ENCODE results near the gene PSMD1. TPM values are rescaled to one million over a fixed set of nuclear protein-coding genes. Genes with fewer than 3 reads are reported as not detected.

The PSMD1 gene
- total and polyA plus RNA-seq, 12 donors = 38.9 to 226 (median 86.3) TPM

GRCh38 chr2:231047923-231048915 lies 8.4 kb upstream of the PSMD1 start:
- H3K4me3 ChIP-seq = no peak overlapping the region
- TF ChIP-seq CTCF (IDR thresholded peaks at IDR 0.05) = no peak
- TF ChIP-seq POLR2A (IDR thresholded peaks at IDR 0.05) = no peak
- H3K9me3 ChIP-seq (replicated peaks in 1 of 3) = no peaks in the 10 kb centered on the region
- H3K36me3 ChIP-seq (replicated peaks in 1 of 2) = no peaks in the 10 kb centered on the region
- no peaks in the 10 kb centered on the region for H3K27me3 ChIP-seq
- H3K27ac ChIP-seq = no peak overlapping the region
- H3K4me1 ChIP-seq (replicated peaks in 1 of 2) = peaks cover 0 to 4% of the 10 kb centered on the region in 2 donors
- peak in 1 of 7 donors; percentile 28 for DNase-seq
- WGBS, 4 donors = 69 to 77% (median 74%) methylated on average over 7 to 10 of the region's 10 CpGs
- intact Hi-C loops (cut with DNase I) = no loop called here

DNA sequence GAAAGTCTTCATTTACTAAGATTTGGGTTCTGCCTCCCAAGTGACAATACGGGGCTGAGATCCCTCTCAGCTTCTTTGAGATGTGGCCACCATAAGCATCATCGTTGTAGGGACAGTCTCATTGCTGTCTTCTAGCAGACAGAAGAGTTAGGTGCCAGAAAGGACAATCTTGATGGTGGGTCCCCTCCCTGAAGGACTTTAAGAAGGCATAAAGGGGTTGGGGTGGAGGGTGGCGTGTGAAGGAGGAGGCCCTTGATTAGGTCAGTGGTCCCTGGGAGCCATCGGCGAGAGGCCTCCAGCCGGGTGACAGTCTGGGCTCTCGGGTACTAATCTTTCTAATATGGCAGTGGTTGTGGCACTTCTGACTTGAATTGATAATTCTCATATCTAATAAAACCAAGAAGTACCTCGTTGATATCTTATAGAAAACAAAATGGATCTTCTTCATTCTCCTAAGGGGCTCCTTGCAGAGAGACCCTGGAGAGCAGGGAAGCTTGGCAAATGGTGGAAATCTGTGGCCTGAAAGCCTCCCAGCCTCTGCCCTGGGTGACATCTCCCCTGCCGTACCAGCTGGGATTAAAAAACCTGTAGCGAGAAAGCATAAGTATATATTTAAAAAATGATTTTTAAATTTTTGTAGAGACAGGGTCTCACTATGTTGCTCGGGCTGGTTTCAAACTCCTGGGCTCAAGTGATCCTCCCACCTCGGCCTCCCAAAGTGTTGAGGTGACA lies 7.2 kb upstream of the PSMD1 start:
- H3K9me3 ChIP-seq (replicated peaks in 1 of 3) = no peaks in the 10 kb centered on the region
- H3K27ac ChIP-seq = no peak overlapping the region
- H3K36me3 ChIP-seq (replicated peaks in 1 of 2) = no peaks in the 10 kb centered on the region
- no peak overlapping the region for H3K4me3 ChIP-seq
- 76 to 86% (median 83%) methylated on average over 12 of the region's 12 CpGs for WGBS, 4 donors
- H3K4me1 ChIP-seq (replicated peaks in 1 of 2) = peaks cover 0 to 4% of the 10 kb centered on the region in 2 donors
- intact Hi-C loops (cut with DNase I) = no loop called here
- no peaks in the 10 kb centered on the region for H3K27me3 ChIP-seq
- TF ChIP-seq POLR2A (IDR thresholded peaks at IDR 0.05) (no peak), CTCF (IDR thresholded peaks at IDR 0.05) (no peak)
- DNase-seq = peak in 1 of 7 donors; percentile 39

GRCh38 chr2:231050018-231050901 lies 6.4 kb upstream of the PSMD1 start:
- no peak overlapping the region for H3K27ac ChIP-seq
- H3K9me3 ChIP-seq (replicated peaks in 1 of 3) = no peaks in the 10 kb centered on the region
- TF ChIP-seq CTCF (IDR thresholded peaks at IDR 0.05) = no peak
- no peak for TF ChIP-seq POLR2A (IDR thresholded peaks at IDR 0.05)
- H3K27me3 ChIP-seq = no peaks in the 10 kb centered on the region
- no peaks in the 10 kb centered on the region for H3K36me3 ChIP-seq (replicated peaks in 1 of 2)
- H3K4me1 ChIP-seq (replicated peaks in 1 of 2) = peaks cover 0 to 4% of the 10 kb centered on the region in 2 donors
- H3K4me3 ChIP-seq = no peak overlapping the region
- intact Hi-C loops (cut with DNase I) = no loop called here
- 47 to 53% (median 52%) methylated on average over 5 to 9 of the region's 9 CpGs for WGBS, 4 donors
- peak in 5 of 7 donors; percentile 27 to 66 (median 51) for DNase-seq

All from adrenal gland (tissue), 12 donors.